Measurements from ENCODE around the gene ARF6. TPM values are rescaled to one million over a fixed set of nuclear protein-coding genes. Genes with fewer than 3 reads are reported as not detected.

ARF6 gene
- total RNA-seq = 53.4 and 55.2 TPM in 2 replicates
- long read RNA-seq, partial matches to known transcripts = 0 of 101 reads
- long read RNA-seq, other reads (novel, unspliced or antisense) = 101 of 101 reads

GRCh38 chr14:49892636-49893308, at the start of gene ARF6:
TSS of gene ARF6 (plus strand) at chr14:49893082. CDS start at chr14:49893737, 655 bp downstream.
- Mint-ChIP-seq H3K9me3 (ENCODE audit: unreplicated experiment) (no peaks in the 10 kb centered on the region), H3K27ac (ENCODE audit: unreplicated experiment) (peak within 1 kb of the TSS; percentile 98), H3K4me3 (ENCODE audit: unreplicated experiment) (peak within 1 kb of the TSS; percentile 89), H3K4me1 (ENCODE audit: unreplicated experiment) (peaks cover 42% of the 10 kb centered on the region), H3K36me3 (ENCODE audit: unreplicated experiment) (peaks cover 33% of the 10 kb centered on the region), H3K27me3 (ENCODE audit: unreplicated experiment) (no peaks in the 10 kb centered on the region)
- TF ChIP-seq, protein P1, sequence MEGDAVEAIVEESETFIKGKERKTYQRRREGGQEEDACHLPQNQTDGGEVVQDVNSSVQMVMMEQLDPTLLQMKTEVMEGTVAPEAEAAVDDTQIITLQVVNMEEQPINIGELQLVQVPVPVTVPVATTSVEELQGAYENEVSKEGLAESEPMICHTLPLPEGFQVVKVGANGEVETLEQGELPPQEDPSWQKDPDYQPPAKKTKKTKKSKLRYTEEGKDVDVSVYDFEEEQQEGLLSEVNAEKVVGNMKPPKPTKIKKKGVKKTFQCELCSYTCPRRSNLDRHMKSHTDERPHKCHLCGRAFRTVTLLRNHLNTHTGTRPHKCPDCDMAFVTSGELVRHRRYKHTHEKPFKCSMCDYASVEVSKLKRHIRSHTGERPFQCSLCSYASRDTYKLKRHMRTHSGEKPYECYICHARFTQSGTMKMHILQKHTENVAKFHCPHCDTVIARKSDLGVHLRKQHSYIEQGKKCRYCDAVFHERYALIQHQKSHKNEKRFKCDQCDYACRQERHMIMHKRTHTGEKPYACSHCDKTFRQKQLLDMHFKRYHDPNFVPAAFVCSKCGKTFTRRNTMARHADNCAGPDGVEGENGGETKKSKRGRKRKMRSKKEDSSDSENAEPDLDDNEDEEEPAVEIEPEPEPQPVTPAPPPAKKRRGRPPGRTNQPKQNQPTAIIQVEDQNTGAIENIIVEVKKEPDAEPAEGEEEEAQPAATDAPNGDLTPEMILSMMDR (IDR thresholded peaks at IDR 0.05) = peak; percentile 32
- peak; percentile 99 for DNase-seq (ENCODE audit: extremely low spot score, unreplicated experiment)

- DNase-seq (ENCODE audit: extremely low spot score, unreplicated experiment) = no peak
- Mint-ChIP-seq H3K9me3 (ENCODE audit: unreplicated experiment) (no peaks in the 10 kb centered on the region), H3K27ac (ENCODE audit: unreplicated experiment) (no peak overlapping the region), H3K27me3 (ENCODE audit: unreplicated experiment) (no peaks in the 10 kb centered on the region), H3K36me3 (ENCODE audit: unreplicated experiment) (peaks cover 35% of the 10 kb centered on the region), H3K4me1 (ENCODE audit: unreplicated experiment) (peaks cover 32% of the 10 kb centered on the region), H3K4me3 (ENCODE audit: unreplicated experiment) (no peak overlapping the region)
- TF ChIP-seq, protein P1 (IDR thresholded peaks at IDR 0.05) = no peak
These were observed 43.6 kb upstream of the ARF6 start for GRCh38 chr14:49849213-49849847.

DNA sequence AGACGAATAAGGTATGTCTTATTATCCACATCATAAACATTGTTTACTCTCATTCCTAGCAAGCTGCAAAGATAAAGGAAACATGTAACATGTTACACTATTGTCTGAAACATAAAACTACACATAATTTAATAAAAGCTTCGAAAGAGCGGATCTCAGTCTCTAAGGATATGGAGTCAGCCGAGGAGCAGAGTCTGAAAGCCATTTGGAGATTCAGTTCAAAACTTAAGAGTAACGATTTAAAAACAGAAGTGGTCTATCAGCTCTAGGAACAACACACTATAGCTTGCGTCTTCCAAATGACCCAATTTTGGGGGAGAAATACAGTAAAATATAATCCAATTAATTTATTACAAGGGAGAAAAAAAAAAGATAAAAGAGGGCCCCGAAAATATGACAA, 41.1 kb upstream of the ARF6 start:
- Mint-ChIP-seq H3K4me3 (ENCODE audit: unreplicated experiment) (peak overlapping the region; percentile 97), H3K4me1 (ENCODE audit: unreplicated experiment) (peaks cover 32% of the 10 kb centered on the region), H3K9me3 (ENCODE audit: unreplicated experiment) (no peaks in the 10 kb centered on the region), H3K27me3 (ENCODE audit: unreplicated experiment) (no peaks in the 10 kb centered on the region), H3K27ac (ENCODE audit: unreplicated experiment) (peak overlapping the region; percentile 98), H3K36me3 (ENCODE audit: unreplicated experiment) (peaks cover 25% of the 10 kb centered on the region)
- TF ChIP-seq, protein P1 (IDR thresholded peaks at IDR 0.05) = no peak
- DNase-seq (ENCODE audit: extremely low spot score, unreplicated experiment) = no peak

GRCh38 chr14:49852301-49853157, 40.4 kb upstream of the ARF6 start, which contains the start of gene NEMF:
TSS of gene NEMF (minus strand) at chr14:49852788. CDS start at chr14:49852753, 35 bp downstream.
- H3K9me3 Mint-ChIP-seq (ENCODE audit: unreplicated experiment) = no peaks in the 10 kb centered on the region
- H3K27me3 Mint-ChIP-seq (ENCODE audit: unreplicated experiment) = no peaks in the 10 kb centered on the region
- peak; percentile 94 for DNase-seq (ENCODE audit: extremely low spot score, unreplicated experiment)
- H3K36me3 Mint-ChIP-seq (ENCODE audit: unreplicated experiment) = peaks cover 23% of the 10 kb centered on the region
- TF ChIP-seq, protein P1 (IDR thresholded peaks at IDR 0.05) = peak; percentile 90
- peaks cover 32% of the 10 kb centered on the region for H3K4me1 Mint-ChIP-seq (ENCODE audit: unreplicated experiment)
- H3K27ac Mint-ChIP-seq (ENCODE audit: unreplicated experiment) = peak within 1 kb of the TSS; percentile 98
- peak within 1 kb of the TSS; percentile 97 for H3K4me3 Mint-ChIP-seq (ENCODE audit: unreplicated experiment)

Data from osteocyte (in vitro differentiated cells).